Prostate gland (tissue), 2 donors: Measurements from ENCODE around the gene CCDC107.
A peak's percentile ranks its signal among the peaks of the same experiment; 100 is the strongest.

Source experiments
- CTCF ChIP-seq, 4 experiments: fragments of 200-600 bp in 2 of 4; fragments of 450-650 bp in 2 of 4; sonication (generic) in 2 of 4; IDR thresholded peaks; 1 replicate in 3 of 4; 2 replicates in 1 of 4; pipeline ENCODE4 v1.5.1; 2016 to 2019; ENCODE audit warnings: antibody characterized with exemption in 4 of 4, mild to moderate bottlenecking in 2 of 4, moderate library complexity in 2 of 4
- POLR2AphosphoS5 ChIP-seq: sonication (generic); formaldehyde crosslinking; IDR thresholded peaks from one replicate; pipeline ENCODE4 v1.6.1; 2017; ENCODE audit warnings: antibody characterized with exemption

GRCh38 chr9:35660966-35661415 lies 2.9 kb downstream of the CCDC107 start:
- peak in 3 of 4 experiments; percentile 25 to 52 (median 48) for TF ChIP-seq CTCF (IDR thresholded peaks at IDR 0.05)
- peak; percentile 43 for TF ChIP-seq POLR2AphosphoS5
